Forelimb muscle (tissue), 1 donor: ENCODE data around the gene TCN2. TPM values are rescaled to one million over a fixed set of nuclear protein-coding genes. Genes with fewer than 3 reads are reported as not detected.
"Not testable (repeated sequence)": the region's sequence is repeated elsewhere in the genome, so short reads cannot be mapped to it uniquely, and the experiment has no call there.

Experiments used
- DNase-seq: peaks from one replicate; pipeline ENCODE4 v3.0.0-alpha.2; 2013; ENCODE audit warnings: low read depth
- polyA plus RNA-seq: library from polyadenylated mRNA; unstranded; fragments of 120-200 nt; gene quantifications from one replicate; pipeline ENCODE4 v1.2.1, GENCODE V29; 2013; ENCODE audit not compliant: insufficient read length

TCN2 gene
- polyA plus RNA-seq, 1 donor: 7.6 TPM

DNA sequence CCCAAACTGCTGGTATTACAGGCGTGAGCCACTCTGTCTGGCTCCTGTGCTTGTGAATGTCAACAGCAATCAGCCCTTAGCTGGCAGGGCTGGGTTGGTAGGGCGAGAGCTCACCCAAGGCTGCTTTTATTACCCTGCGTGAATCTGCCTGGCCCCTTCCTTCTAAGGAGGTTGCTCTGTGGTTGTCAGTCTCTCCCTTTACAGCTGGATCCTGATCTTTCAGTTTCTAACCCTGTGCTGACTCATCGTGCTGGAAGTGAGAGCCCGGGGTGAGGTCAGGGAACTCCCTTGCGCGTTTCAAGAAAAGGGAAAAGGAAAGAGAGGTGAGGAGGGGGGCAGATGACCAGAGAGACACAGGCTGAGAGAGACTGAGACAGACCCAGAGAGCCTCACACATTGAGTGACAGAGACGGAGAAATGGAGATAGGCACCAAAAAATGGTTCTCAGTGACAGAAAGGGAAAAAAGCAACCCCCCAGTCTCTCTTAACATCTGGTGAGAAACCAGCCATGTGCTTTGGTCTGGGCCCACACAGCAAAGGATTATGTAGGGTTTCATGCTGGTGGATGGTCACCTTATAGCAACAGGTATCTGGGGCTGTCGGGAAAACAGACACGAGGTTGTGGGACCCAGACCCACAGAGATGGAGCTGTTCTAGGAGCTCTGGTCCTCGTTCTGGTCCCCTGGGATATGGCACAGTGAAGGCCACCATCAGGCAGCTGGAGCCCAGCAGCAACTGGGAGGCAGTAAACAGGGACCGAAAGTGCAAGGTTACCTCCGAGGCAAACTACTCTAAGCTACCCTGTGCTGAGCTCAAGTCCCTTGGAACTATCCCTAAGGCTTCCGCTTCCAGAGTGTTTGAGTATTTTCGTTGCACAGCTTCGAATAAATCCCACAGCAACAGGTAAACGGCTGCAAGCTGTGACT is 2.5 kb downstream of the TCN2 start:
- no peak for DNase-seq

DNA sequence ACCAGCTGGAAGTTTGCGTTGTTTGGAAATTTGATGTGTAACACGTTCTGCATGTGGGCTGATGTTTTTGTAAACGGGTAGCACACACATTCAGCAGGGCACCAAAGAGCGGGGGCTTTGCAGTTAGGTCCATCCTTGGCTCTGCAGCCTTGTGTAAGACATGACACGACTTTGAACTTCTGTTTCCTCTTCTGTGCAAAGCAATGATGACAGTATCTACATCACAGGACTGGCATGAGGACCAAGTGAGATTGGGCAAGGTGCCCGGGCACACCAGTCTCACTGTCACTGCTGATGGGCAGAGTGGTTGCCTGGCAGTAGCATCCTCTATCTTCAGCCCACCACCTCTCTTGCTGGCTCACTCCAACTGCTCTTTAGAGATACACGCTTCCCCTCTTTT is 3.3 kb downstream of the TCN2 start:
- DNase-seq: no peak

DNA sequence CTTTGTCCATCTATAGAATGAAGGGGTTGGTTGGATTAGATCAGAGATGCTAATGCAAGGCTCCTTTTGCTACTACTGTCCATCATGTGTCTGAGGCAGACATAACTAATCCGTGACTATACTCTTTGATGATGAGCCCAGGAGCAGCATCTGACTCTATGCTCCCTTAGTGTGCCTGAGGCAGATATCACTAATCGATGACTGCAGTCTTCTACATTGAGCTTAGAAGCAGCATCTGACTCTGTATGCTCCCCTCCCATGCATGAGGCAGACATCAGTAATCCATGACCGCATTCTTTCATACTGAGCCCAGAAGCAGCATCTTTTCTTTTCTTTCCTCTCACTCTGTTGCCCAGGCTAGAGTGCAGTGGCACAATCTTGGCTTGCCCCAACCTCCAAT is 4.2 kb downstream of the TCN2 start:
- DNase-seq: no peak

DNA sequence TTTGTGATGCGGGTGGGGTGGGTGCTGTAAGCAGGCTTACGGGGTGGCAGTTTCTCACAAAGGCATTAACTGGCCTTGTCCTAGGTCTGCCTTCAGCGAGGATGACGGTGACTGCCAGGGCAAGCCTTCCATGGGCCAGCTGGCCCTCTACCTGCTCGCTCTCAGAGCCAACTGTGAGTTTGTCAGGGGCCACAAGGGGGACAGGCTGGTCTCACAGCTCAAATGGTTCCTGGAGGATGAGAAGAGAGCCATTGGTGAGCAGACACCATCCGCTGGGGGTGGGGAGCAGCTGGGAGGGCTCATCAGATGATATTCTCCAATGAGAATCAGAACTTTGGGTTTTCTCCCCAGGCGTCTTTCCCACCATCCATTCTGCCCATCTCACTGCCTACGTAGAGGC is 5.8 kb downstream of the TCN2 start:
- DNase-seq: no peak

DNA sequence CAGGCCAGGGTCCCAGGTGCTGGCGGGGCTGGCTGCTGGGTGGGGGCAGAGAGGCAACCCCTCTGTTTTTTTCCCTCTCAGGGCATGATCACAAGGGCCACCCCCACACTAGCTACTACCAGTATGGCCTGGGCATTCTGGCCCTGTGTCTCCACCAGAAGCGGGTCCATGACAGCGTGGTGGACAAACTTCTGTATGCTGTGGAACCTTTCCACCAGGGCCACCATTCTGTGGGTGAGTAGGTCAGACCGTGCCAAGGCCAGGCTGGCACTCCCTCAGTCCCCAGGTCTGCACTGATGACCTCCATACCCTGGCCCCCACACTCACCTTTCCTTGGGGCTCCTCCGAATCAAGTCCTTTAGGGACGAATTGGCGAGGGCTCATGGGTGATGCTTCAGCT is 7.3 kb downstream of the TCN2 start:
- DNase-seq: no peak

DNA sequence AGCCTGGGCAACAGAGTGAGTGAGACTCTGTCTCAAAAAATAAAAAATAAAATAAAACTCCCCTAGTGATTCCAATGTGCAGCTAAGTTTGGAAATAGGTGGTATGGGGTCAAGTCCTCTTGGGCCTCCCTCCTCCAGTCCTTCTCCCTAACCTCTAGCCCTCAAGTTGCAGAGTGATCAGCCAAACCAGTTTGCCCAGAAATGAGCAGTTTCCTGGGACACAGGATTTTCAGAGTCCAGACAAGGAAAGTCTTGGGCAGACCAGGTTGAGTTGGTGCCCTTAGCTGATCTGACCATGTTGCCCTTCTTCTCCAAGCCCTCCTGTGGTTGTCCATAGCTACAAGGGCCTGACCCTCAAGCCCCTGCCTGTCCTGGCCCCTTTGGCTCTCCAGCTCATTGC is 7.9 kb downstream of the TCN2 start:
- no peak for DNase-seq

DNA sequence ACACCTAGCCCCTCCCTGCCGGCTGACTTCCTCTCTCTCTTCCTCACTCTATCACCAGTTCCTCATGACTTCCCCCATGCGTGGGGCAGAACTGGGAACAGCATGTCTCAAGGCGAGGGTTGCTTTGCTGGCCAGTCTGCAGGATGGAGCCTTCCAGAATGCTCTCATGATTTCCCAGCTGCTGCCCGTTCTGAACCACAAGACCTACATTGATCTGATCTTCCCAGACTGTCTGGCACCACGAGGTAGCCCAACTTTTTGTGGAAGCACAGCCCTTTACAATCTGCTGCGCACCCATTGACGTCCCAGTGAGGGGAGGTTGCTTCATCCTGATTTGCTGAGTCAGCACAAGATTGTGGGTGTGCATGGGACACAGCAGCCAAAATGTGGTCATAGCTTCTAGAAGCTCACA is 8.6 kb downstream of the TCN2 start:
- no peak for DNase-seq

DNA sequence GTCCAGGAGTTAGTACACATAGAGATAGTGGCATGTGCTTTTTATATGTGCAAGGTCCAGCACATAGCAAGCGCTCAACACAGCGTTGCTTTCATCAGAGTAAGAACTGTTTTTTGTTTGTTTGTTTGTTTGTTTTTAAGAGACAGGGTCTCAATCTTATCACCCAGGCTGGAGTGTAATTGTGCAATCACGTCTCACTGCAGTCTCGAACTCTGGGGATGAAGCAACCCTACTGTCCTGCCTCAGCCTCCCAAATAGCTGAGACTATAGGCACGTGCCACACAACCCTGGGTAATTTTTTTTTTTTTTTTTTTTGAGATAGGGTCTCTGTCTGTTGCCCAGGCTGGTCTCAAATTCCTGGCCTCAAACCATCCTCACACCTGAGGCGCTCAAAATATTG is 10.8 kb downstream of the TCN2 start:
- no peak for DNase-seq

DNA sequence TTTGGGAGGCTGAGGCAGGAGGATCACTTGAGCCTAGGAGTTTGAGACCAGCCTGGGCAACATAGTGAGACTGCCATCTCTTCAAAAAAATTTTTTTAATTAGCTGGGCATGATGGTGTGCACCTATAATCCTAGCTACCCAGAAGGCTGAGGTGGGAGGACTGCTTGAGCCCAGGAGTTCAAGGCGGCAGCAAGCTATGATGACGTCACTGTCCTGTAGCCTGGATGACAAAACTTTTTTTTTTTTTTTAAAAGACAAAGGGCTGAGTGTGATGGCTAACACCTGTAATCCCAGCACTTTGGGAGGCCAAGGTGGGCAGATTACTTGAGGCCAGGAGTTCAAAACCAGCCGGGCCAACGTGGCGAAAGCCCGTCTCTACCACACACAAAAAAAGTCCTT is 12.9 kb downstream of the TCN2 start:
- not testable (repeated sequence) for DNase-seq

DNA sequence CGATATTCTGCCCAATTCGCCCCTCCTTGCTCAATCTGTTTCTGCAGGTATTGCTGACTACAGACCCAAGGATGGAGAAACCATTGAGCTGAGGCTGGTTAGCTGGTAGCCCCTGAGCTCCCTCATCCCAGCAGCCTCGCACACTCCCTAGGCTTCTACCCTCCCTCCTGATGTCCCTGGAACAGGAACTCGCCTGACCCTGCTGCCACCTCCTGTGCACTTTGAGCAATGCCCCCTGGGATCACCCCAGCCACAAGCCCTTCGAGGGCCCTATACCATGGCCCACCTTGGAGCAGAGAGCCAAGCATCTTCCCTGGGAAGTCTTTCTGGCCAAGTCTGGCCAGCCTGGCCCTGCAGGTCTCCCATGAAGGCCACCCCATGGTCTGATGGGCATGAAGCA is 19.4 kb downstream of the TCN2 start:
- DNase-seq: no peak

DNA sequence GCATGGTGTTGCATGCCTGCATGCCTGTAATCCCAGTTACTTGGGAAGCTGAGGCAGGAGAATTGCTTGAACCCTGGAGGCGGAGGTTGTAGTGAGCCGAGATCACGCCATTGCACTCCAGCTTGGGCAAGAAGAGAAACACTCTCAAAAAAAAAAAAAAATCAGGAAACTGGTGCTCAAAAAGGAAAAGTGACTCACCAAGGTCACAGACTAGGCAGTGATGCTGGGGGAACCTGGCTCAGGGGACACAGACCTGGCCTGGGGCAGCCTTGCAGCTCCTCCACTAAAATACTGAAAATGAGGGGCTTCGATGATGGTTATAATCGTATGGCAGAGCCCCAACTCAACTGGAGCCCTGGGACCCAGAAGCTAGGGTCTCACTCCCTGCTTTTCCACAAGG is 20.5 kb downstream of the TCN2 start:
- DNase-seq: no peak

DNA sequence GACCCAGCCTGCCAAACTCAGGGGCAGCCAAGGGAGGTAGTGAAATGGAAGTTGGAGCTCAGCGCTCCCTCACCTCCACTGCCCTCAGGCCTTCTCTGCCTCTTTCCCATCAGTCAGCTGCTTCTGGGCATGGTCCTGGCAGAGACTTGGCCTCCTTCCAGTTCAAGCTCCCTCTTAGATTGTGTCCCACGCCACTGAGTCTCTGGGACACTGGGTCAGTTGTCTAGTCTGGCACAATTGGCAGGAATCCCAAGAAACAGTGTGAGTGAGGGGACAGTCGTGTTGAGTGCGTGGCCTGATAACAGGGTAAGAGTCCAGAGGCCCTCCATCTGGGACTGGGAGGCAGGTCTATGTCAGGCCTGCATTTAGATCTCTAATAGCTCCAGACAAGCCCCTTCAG is 21.5 kb downstream of the TCN2 start:
- DNase-seq: no peak

DNA sequence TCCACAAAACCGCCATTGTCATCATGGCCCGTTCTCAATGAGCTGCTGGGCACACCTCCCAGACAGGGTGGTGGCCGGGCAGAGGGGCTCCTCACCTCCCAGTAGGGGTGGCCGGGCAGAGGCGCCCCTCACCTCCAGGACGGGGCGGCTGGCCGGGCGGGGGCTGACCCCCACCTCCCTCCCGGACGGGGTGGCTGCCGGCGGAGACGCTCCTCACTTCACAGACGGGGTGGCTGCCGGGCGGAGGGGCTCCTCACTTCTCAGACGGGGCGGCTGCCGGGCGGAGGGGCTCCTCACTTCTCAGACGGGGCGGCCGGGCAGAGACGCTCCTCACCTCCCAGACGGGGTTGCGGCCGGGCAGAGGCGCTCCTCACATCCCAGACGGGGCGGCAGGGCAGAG is 24.5 kb downstream of the TCN2 start:
- not testable (repeated sequence) for DNase-seq

DNA sequence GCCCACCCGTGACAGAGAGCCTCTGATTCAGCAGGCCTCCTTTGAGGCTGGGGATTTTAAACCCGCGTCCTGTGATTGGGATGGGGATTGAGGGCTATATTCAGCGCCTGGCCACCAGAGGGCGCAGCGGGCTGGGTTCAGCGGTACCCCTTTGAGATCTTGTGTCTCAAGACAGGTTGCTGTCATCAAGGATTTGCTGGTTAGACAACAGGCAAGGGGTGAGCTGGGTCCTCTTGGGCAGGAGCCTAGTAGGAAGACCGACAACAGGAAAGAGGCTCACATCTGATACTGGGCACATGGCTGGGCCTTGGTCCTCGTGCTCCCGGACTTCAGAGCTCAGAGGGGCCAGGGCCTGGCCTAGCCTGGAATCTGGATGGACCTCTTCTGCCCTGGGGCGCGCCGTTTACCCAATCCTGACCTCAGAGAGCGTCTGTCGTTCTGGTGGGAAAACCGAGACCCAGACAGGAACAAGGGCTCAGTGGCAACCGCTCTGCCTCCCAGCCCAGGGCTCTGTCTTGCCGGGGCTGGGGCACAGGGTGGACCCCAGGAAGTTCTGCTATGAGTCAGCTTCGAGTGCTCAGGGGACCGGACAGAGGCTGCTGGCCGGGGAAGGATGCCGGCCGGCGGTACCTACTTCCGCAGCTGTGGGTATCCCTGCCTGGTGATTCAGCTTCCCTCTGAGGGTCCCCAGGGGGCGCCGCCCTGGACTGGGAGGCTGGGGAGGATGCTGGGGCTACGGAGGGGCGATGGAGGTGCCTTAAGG is 27.7 kb downstream of the TCN2 start:
- DNase-seq: peak; percentile 36

DNA sequence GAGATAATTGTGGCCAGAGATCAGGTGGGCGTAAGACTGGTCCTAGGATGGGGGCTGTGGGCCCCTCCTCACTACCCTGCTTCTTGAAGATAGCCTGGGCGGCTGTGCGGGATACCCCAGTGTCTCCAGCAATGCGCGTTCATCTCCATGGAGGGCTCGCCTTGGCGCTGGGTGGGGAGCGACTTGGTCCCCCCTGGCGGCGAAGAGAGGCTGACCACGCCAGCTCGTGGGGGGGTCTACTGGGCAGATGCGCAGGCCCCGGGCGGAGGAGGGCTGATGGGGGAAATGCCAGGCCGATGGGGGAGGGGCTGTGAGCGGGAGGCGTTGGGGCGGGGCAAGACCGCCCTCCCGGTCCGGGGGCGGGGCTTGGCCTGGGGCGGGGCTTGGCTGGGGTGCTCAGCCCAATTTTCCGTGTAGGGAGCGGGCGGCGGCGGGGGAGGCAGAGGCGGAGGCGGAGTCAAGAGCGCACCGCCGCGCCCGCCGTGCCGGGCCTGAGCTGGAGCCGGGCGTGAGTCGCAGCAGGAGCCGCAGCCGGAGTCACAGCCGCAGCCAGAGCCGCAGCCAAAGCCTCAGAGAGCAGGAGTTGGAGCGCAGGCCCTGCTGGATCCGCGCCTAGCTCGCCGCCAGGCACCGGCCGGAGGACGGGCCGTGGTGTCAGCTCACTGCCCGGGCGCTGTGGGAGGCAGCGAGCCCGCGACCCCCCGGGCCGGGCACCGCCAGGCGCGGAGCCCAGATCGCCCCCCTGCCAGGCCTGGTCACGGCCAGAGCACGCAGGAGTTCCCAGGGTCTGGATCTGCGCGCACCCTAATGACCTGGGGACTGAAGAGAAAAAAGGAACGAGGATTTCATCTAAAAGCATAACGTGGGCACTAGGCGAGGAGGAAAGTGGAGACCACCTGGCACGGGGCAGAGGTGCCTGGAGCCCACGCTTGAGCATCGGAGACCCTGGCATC is 28.6 kb downstream of the TCN2 start, which contains the start of gene SLC35E4:
TSS of gene SLC35E4 (plus strand) at position 509 of the 953 bp plus-strand sequence. CDS start 670 bp downstream, outside the sequence.
- peak; percentile 28 for DNase-seq

DNA sequence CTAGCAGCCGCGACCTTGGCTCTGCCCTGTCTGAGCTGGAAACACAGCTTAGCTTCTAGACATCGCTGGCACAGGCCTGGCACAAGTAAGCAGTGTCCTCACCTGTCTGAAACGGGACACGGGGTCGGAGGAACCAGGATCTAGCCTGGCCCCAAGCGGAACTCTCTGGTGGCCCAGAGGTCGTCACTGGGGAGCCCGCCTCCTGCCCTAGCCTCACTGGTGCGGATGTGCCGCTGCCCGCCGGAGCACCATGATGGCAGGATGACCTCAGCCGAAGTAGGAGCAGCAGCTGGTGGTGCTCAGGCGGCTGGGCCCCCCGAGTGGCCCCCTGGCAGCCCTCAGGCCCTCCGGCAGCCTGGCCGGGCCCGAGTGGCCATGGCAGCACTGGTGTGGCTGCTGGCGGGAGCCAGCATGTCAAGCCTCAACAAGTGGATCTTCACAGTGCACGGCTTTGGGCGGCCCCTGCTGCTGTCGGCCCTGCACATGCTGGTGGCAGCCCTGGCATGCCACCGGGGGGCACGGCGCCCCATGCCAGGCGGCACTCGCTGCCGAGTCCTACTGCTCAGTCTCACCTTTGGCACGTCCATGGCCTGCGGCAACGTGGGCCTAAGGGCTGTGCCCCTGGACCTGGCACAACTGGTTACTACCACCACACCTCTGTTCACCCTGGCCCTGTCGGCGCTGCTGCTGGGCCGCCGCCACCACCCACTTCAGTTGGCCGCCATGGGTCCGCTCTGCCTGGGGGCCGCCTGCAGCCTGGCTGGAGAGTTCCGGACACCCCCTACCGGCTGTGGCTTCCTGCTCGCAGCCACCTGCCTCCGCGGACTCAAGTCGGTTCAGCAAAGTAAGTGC is 29.5 kb downstream of the TCN2 start:
- DNase-seq: no peak

DNA sequence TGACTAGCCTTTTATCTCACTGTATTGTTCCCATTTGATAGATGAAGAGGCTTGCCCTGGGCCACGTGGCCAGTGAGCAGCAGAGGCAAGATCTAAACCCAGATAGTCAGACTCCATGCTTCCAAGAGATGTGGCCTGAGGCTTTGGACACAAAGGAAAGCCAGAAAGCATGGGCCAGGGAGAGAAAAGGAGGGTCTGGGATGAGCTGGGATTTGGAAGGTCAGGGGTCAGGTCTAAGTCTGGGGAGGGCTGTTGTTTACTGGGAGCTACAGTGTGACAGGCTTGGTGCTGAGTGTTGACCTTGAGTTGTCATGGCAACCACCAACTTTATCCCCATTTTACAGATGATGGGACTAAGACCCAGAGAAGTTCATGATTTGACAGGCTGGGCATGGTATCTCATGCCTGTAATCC is 30.7 kb downstream of the TCN2 start:
- DNase-seq: no peak

DNA sequence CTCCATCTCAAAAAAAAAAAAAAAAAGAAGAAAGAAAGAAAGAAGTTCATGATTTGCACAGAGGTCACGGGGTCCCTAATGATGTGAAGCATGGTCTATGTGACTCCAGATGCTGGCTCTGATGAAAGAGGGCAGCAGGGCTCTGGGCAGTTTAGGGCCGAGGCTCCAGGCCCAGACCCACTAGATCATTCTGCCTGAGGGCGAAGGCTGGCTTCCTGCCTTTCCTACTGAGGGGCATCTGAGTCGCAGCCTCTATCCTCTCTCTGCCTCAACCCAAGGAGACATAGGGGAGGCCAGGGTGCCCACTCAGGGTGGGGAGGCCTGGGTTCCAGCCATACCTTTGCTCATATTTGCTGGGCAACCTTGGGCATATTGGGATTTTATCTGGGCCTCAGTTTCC is 33.4 kb downstream of the TCN2 start:
- no peak for DNase-seq

DNA sequence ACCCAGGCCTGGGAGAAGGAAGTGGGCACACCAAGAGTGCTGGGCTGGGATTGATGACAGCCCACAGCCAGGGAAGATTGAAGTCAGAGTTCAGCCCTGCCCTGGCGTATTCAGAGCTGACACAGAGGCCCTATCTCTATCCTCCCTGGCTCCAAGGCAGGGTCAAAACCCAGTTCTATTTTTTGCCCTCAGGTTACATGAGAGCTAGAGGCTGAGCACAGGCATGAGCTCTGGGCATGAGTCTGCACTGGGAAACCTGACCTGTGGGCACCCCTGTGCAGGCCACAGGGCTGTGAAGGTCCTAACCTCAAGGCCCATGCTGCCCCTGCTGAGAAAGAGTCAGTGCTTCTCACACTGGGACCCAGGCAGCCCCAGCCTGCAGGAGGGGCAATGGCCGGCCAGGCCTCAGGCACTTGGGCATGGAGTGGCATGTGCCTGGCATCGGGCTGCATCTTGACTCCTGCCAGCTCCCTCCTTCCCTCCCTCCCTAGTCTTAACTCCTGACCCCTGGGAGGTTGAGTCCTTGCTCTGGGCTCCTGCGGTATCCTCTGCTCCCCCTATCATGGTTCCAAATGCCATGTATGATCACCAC is 34.0 kb downstream of the TCN2 start:
- no peak for DNase-seq
